ENCODE measurements around the gene PRPF8. TPM values are rescaled to one million over a fixed set of nuclear protein-coding genes. Genes with fewer than 3 reads are reported as not detected.

PRPF8 gene
- total and polyA plus RNA-seq, 2 of the 13 experiments (the other 11 are each of a cell fraction or from before 2014, with no cell fraction given): 112 to 179 TPM

- WGBS (ENCODE audit: low lambda C conversion rate): 8% methylated on average over 7 of the region's 12 CpGs
- DNase-seq (ENCODE audit: low spot score) (no peak), ATAC-seq (peak; percentile 56), FAIRE-seq (no peak)
- Histone ChIP-seq H3K9ac (ENCODE audit: insufficient read depth, low read depth, low read length) (no peak overlapping the region), H3K4me2 (ENCODE audit: low read depth, low read length) (peak overlapping the region; percentile 2; the same call in 1 of the 2 replicates), H3K79me2 (ENCODE audit: insufficient read depth, low read length) (no peaks in the 10 kb centered on the region), H3K4me1 (ENCODE audit: insufficient read depth, low read length) (peaks cover 58% of the 10 kb centered on the region), H3K9me3 (ENCODE audit: low read length) (no peaks in the 10 kb centered on the region), H2AFZ (ENCODE audit: low read length) (no peak overlapping the region), H3K27me3 (ENCODE audit: control insufficient read depth in 1 of 2, insufficient read depth in 2 of 2, low read length in 2 of 2) (peaks cover 5 to 42% of the 10 kb centered on the region in 2 experiments; a peak in 4 of 5 replicates), H3K27ac (ENCODE audit: extremely low read length, insufficient read depth, low read length) (no peak overlapping the region), H3K4me3 (replicated peaks in 1 of 3; ENCODE audit: insufficient read depth in 1 of 3, low read depth in 2 of 3, low read length in 3 of 3) (no peak overlapping the region), H4K20me1 (ENCODE audit: insufficient read depth, low read length) (no peaks in the 10 kb centered on the region), H3K36me3 (replicated peaks in 1 of 2; ENCODE audit: control insufficient read depth in 1 of 2, insufficient read depth in 2 of 2, low read length in 2 of 2) (no peaks in the 10 kb centered on the region)
- BruUV-seq (replicated peaks): no TSS peak
- in situ Hi-C loops (cut with HindIII; ENCODE audit: extremely low pct_ligation_motif_present, low pct_unique_long_range_greater_than_20kb): no loop called here
- POLR2A ChIA-PET: interaction anchor here (1.6 kb wide), 2 partner anchors 11 to 75 kb away, joined by 6 to 7 read pairs; partner anchors contain the start of gene SLC43A2
- CTCF ChIA-PET (ENCODE audit: low intra/inter-chr PET ratio, low total read pairs): no interaction called here
- intact Hi-C loops (cut with micrococcal nuclease; ENCODE audit: unreplicated experiment): no loop called here
- no peak for TF ChIP-seq ZNF883 (CRISPR knock-in tag; IDR thresholded peaks at IDR 0.05; ENCODE audit: not compliant biosample characterization)
- TF ChIP-seq YY1 (IDR thresholded peaks at IDR 0.05; ENCODE audit: insufficient read depth, insufficient replicate concordance, low read depth, low read length): no peak
- TF ChIP-seq SIX1 (CRISPR knock-in tag; IDR thresholded peaks at IDR 0.05; ENCODE audit: borderline replicate concordance): no peak
- no peak for TF ChIP-seq U2AF1 (optimal IDR thresholded peaks at IDR 0.05; ENCODE audit: low read depth, low read length)
- TF ChIP-seq, protein P1, sequence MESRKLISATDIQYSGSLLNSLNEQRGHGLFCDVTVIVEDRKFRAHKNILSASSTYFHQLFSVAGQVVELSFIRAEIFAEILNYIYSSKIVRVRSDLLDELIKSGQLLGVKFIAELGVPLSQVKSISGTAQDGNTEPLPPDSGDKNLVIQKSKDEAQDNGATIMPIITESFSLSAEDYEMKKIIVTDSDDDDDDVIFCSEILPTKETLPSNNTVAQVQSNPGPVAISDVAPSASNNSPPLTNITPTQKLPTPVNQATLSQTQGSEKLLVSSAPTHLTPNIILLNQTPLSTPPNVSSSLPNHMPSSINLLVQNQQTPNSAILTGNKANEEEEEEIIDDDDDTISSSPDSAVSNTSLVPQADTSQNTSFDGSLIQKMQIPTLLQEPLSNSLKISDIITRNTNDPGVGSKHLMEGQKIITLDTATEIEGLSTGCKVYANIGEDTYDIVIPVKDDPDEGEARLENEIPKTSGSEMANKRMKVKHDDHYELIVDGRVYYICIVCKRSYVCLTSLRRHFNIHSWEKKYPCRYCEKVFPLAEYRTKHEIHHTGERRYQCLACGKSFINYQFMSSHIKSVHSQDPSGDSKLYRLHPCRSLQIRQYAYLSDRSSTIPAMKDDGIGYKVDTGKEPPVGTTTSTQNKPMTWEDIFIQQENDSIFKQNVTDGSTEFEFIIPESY (CRISPR knock-in tag; IDR thresholded peaks at IDR 0.05): peak; percentile 97
- TF ChIP-seq XRCC5 (optimal IDR thresholded peaks at IDR 0.05; ENCODE audit: low read length): peak; percentile 29
- TF ChIP-seq CTCF (CRISPR knock-in tag; IDR thresholded peaks at IDR 0.05): peak; percentile 21; the same call in 1 of the 2 replicates
- no peak for TF ChIP-seq HOXD1 (CRISPR knock-in tag; IDR thresholded peaks at IDR 0.05)
These were observed 43.6 kb downstream of the PRPF8 start for GRCh38 chr17:1641065-1641403.
